ENCODE data around the gene SP3. TPM values are rescaled to one million over a fixed set of nuclear protein-coding genes. Genes with fewer than 3 reads are reported as not detected.
A peak's percentile ranks its signal among the peaks of the same experiment; 100 is the strongest.

Gene SP3
- 57.4 and 88.5 TPM in 2 replicates for total RNA-seq (2014; rRNA removed; shearing (Covaris generic))

- peak; percentile 98 for DNase-seq (ENCODE audit: low read depth)
These were observed at the start of gene SP3 for GRCh38 chr2:173965372-173966025. SP3 (minus strand) TSS chr2:173965373; CDS start chr2:173965171, 202 bp downstream.

DNA sequence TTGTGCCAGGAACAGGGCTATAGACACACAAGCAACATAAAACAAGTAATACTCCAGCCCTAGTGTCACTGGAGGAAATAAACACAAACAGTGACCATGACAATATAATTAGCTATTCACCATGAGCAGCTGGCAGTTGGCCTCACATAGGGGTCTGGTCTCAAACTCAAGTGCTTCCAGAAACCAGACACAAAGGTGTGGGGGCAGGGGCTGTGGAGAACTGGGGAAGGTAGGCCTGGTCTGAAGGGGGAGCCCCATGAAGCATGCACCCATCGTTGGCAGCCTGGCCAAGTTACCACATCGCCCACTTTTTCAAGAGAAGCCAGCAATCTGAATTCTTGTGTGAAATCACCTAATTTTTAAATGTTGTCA lies 49.5 kb upstream of the SP3 start:
- DNase-seq (ENCODE audit: low read depth) = no peak

DNA sequence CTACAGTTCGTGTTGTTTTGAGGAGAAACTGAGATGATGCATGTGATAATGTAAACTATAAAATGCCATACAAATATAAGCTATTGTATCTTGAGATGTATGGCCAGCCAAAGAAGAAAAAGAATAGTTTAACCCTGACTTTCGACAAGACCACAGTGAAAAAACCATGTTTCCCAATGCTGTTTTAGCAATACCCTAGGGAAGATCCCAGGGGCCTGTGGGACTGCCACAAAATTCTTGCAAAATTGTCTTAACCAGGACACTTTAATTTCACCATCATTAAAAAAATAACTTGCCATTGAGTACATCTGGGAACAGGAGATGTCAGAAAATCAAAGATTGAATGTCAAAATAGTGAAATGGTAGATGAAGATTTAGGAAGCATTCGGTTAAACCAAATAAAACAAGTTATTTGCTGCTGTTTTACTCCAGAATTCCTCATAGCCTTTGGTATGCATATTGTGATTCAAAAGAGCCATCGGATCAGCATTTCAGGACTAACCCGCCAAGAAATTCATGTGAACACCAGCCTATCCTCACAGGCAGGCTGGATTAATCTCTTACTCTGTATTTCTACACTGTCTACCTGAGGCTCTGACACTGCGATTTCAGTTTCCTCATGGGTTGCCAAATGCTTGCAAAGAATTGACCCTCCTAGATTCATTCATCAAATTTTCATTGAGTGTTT lies 49.0 kb upstream of the SP3 start:
- DNase-seq (ENCODE audit: low read depth) = no peak

GRCh38 chr2:174013315-174013751 lies 48.2 kb upstream of the SP3 start:
- DNase-seq (ENCODE audit: low read depth) = no peak

GRCh38 chr2:174012347-174013314 lies 47.5 kb upstream of the SP3 start:
- DNase-seq (ENCODE audit: low read depth) = peak; percentile 63

DNA sequence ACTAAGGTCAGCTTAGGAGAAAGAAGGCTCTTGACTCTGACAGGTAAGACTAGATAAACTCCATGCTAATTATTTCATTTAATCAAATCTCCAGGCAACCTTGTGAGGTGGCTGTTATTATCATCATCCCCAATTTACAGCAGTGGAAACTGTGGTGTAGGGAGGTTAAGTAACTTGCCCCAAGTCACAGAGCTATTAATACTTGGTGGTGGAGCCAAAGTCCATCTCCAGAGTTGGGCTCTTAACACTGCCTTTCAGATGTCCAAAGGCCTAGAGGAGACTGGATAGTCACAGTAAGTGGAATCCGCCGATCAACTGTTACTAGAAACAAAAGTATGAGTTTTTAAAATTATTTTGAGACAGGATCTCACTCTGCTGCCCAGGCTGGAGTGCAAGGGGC lies 46.6 kb upstream of the SP3 start:
- no peak for DNase-seq (ENCODE audit: low read depth)

DNA sequence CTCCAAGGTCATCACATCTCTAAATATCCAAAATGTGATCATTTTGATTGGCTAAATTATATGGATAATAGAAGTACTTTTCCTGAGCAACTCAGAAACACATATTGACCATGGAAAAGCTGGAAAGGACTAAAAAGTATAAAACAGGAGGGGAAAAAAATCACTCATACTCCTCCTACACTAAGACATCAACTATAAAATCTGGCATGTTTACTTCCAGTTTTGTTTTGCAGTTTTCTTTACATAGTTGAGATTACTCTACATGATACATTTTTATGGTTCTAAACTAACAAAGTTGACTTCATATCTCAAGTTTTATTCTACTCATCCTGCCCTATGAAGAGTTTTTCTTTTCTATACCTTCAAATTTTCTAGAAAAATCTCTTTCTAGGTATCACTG lies 46.0 kb upstream of the SP3 start:
- DNase-seq (ENCODE audit: low read depth) = no peak

DNA sequence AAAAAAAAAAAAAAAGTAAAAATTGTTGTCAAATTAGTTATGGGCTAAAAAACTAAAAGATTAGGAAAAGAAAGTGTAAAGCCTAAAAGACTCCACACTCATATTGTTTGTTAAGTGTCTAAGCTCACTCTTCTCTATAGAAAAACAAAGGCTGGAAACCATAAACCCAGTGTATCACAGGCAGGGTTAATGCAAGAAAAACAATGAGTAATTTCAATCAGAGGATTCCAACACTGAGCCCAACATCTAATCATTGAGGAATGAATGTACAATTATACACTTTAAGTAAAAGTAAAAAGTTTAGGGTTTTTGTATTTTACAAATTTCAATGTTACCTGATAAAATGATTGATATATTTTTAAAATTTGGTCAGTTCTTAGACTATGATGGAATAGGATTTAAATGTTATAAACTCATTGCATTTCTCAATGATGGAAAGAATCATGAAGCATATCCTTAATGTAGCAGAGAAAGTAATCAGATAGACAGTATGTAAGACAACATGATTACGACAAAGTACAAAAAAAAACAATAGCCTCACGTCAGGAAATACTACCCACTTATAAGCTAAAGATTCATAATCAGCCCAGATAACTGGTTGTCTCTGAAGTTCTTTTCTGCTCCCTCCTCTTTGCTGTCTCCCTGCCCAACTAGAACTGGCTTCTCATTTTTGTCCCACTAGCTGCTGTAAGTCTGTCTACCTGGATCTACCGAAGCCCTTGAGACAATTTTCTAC lies 44.5 kb upstream of the SP3 start:
- DNase-seq (ENCODE audit: low read depth) = peak; percentile 38

GRCh38 chr2:174008720-174009119 lies 43.5 kb upstream of the SP3 start:
- no peak for DNase-seq (ENCODE audit: low read depth)

DNA sequence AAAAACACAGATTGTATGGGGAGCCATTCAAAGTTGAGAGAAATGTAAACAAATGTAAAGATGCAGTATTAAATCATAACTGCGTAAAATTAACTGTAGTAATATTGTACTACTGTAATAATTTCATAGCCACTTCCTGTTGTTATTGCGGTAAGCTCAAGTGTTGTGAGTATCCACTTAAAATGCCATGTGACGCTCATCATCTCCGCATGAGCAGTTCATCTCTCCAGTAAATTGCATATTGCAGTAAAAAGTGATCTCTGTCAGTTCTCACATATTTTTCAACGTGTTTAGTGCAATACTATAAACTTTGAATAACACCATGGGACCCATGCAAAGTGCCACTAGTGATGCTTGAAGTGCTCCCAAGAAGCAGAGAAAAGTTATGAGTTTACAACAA lies 41.8 kb upstream of the SP3 start:
- DNase-seq (ENCODE audit: low read depth) = peak; percentile 27

- no peak for DNase-seq (ENCODE audit: low read depth)
These were observed 40.7 kb upstream of the SP3 start for GRCh38 chr2:174005801-174006419.

DNA sequence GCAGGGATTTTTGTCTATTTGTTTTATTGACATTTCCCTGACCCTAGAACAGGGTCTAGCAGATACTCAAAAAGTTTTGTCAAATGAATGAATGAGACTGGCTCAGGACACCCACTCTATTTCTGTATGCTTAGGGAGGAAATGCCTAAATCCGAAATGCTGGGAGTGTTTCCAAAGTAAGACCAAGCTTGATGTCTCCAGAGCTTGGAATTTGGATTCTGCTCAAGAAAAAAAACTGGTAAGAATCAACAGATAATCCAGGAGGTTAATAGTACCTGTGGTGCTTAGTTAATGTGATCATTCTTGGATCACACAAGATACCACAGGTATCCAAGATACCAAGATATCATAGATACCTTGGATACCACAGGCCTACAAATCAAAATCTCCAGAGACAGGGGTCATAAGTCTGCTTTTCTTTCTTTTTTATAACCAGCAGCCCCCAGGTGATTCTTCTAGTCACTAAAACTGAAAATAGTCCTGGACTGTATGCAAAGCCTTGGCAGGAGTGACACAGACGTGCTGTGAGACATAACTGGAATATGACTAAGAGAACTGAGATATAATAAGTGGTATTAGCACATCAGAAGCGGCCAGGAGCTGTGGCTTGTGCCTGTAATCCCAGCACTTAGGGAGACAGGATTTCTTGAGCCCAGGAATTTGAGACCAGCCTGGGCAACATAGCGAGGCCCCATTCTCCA lies 39.9 kb upstream of the SP3 start:
- peak; percentile 58 for DNase-seq (ENCODE audit: low read depth)

- no peak for DNase-seq (ENCODE audit: low read depth)
These were observed 38.8 kb upstream of the SP3 start for GRCh38 chr2:174003720-174004695.

- DNase-seq (ENCODE audit: low read depth) = no peak
These were observed 37.5 kb upstream of the SP3 start for GRCh38 chr2:174002679-174003078.

GRCh38 chr2:174001107-174001506 lies 35.9 kb upstream of the SP3 start:
- no peak for DNase-seq (ENCODE audit: low read depth)

DNA sequence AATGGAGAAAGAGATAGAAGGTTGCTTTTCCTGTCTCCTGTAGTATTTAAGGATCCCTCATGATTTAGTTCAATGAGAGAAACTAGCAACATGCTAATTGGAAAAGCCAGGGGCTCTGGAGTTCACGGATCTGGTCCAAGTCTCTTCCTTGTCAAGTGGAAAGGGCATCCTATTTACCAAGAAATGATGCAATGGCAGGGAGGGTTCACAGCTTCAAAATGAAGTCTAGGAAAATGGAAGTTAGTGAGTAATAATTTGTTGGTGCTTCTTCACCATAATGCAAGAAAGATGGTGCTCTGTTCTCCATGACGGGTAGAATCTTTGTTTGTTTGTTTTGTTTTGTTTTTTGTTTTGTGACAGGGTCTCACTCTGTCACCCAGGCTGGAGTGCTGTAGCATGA lies 34.6 kb upstream of the SP3 start:
- no peak for DNase-seq (ENCODE audit: low read depth)

DNA sequence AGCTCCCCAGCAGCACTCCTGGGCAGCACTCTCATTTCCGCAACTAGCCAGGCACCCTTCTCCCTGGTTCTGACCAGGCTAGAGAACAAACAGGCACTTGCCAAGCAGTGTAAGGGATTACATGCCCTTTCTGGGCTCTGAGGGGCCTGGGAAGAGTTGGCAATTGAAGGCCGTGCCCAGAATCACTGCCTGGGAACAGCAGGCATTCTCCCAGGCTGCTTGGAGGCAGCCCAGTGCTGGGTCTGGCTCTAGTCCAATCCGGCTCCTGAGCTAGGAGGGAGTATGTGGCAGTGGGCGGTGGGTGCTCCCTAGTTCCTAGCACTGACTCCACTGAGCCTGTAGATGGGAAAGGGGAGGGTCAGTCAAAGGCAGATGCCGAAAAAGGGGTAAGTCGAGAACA lies 34.1 kb upstream of the SP3 start:
- no peak for DNase-seq (ENCODE audit: low read depth)

DNA sequence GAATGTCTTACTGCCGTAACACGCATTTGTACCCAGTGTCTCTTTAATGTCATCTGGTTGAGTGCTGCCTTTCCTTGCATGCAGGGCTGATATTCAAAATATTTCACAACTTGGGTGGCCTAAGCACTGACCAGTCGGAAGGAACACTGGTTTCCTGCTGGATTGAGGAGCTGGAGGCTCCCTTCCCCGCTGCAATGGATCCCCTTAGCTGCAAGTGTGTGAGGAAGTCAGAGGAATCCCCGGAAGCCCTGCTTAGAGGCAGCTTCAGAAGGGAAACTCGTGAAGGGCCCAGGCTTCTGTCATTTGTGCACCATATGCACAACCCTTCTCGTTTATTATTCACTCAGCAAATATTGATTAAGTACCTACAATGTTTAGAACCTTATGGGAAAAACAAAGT lies 33.2 kb upstream of the SP3 start:
- DNase-seq (ENCODE audit: low read depth) = no peak

GRCh38 chr2:173997753-173998152 lies 32.6 kb upstream of the SP3 start:
- DNase-seq (ENCODE audit: low read depth) = no peak

All from Daoy (cell line).